Measurements from ENCODE around the gene MYO5A.

The MYO5A gene

DNA sequence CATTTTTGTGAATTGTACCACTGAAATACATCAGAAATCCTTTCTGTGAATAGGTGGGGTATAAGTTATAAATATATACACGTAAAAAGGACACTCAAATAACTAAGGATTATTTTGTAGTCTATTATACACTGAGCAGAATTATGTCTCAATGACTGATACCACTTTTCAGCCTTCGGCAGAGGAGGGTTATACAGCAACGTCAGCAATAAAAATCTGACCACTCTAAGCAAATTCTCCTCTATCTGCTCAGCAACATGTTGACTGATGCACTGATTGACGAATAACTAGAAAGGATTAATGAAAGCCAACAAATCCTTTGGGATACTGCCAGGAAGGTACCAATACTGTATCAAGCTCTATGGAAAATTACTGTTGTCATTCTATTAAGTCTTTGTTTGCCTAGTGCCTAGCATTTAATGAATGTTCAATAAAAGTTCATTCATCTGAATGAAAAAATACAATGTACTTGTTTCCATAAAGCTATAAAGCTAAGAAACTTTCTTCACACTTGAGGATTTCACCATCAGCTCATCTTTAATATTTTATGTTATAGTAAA lies 34.9 kb upstream of the MYO5A start:
- peaks cover 31% of the 10 kb centered on the region for H4K20me1 ChIP-seq (ENCODE audit: insufficient read depth)

DNA sequence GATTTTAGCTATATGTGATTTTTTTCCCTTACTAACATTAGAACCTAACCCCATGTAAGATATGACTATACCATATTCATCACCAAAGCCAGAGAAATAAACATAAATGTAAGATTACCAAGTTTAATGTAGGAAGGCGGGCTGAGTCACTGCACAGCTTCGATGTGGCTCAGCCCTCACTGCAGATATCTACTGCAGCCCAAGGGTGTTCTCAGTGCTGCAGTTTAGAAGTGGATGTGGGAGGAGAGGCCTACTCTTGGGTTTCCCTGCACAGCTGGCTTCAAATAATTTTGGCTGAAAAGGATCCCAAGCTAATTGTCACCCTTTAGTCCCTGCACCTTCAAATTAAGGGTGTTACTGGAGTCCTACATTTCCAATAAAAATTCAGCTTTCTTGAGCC lies 30.9 kb upstream of the MYO5A start:
- no peak overlapping the region for H3K4me3 ChIP-seq (IDR thresholded peaks at IDR 0.05; ENCODE audit: insufficient read depth, low read depth, low read length)
- H3K36me3 ChIP-seq (ENCODE audit: insufficient read depth): peaks cover 2% of the 10 kb centered on the region; the same call in 1 of the 2 replicates
- peaks cover 34% of the 10 kb centered on the region for H4K20me1 ChIP-seq (ENCODE audit: insufficient read depth)
- no peaks in the 10 kb centered on the region for H3K27me3 ChIP-seq (ENCODE audit: insufficient read depth, low read depth)
- H3K9ac ChIP-seq: no peak overlapping the region
- peaks cover 96% of the 10 kb centered on the region for H3K79me2 ChIP-seq (ENCODE audit: insufficient read depth, low read depth)
- peaks cover 58% of the 10 kb centered on the region for H3K4me1 ChIP-seq (ENCODE audit: low read depth, poor library complexity, severe bottlenecking)
- H3K4me2 ChIP-seq: no peak overlapping the region
- no peak overlapping the region for H3K27ac ChIP-seq
- no peak overlapping the region for H2AFZ ChIP-seq (ENCODE audit: low read depth)
- TF ChIP-seq, protein P1, sequence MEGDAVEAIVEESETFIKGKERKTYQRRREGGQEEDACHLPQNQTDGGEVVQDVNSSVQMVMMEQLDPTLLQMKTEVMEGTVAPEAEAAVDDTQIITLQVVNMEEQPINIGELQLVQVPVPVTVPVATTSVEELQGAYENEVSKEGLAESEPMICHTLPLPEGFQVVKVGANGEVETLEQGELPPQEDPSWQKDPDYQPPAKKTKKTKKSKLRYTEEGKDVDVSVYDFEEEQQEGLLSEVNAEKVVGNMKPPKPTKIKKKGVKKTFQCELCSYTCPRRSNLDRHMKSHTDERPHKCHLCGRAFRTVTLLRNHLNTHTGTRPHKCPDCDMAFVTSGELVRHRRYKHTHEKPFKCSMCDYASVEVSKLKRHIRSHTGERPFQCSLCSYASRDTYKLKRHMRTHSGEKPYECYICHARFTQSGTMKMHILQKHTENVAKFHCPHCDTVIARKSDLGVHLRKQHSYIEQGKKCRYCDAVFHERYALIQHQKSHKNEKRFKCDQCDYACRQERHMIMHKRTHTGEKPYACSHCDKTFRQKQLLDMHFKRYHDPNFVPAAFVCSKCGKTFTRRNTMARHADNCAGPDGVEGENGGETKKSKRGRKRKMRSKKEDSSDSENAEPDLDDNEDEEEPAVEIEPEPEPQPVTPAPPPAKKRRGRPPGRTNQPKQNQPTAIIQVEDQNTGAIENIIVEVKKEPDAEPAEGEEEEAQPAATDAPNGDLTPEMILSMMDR (conservative IDR thresholded peaks at IDR 0.05; ENCODE audit: low read depth, low read length): no peak

More for the DNA sequence above, 34.9 kb upstream of the MYO5A start:
- Histone ChIP-seq H3K4me2 (no peak overlapping the region), H2AFZ (ENCODE audit: low read depth) (no peak overlapping the region), H3K79me2 (ENCODE audit: insufficient read depth, low read depth) (peaks cover 100% of the 10 kb centered on the region), H3K27ac (no peak overlapping the region), H3K36me3 (ENCODE audit: insufficient read depth) (peaks cover 2% of the 10 kb centered on the region; the same call in 1 of the 2 replicates), H3K9ac (no peak overlapping the region), H3K4me3 (IDR thresholded peaks at IDR 0.05; ENCODE audit: insufficient read depth, low read depth, low read length) (no peak overlapping the region), H3K4me1 (ENCODE audit: low read depth, poor library complexity, severe bottlenecking) (peaks cover 64% of the 10 kb centered on the region), H3K27me3 (ENCODE audit: insufficient read depth, low read depth) (no peaks in the 10 kb centered on the region)
- TF ChIP-seq, protein P1 (conservative IDR thresholded peaks at IDR 0.05; ENCODE audit: low read depth, low read length): no peak

DNA sequence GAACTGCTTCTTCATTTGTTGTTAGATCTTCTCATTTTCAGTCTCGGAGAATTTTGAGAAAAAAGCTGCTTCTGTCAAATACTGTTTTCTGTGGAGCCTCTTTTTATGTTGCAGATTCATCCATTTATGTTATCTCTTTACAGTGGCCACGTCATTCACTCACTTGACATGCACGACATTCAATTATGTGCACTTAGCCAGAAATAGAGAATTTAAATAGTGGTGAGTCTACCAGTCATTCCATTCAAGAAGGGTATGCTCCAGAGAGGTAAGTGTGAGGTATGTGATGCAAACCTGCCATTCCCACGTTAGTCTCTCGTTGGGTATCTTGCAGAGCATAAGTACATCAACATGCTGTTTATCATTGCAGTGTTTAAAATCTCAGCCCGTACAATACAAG lies 30.3 kb upstream of the MYO5A start:
- H3K27ac ChIP-seq: no peak overlapping the region
- no peak overlapping the region for H2AFZ ChIP-seq (ENCODE audit: low read depth)
- no peaks in the 10 kb centered on the region for H3K27me3 ChIP-seq (ENCODE audit: insufficient read depth, low read depth)
- peaks cover 94% of the 10 kb centered on the region for H3K79me2 ChIP-seq (ENCODE audit: insufficient read depth, low read depth)
- H3K4me3 ChIP-seq (IDR thresholded peaks at IDR 0.05; ENCODE audit: insufficient read depth, low read depth, low read length): no peak overlapping the region
- H4K20me1 ChIP-seq (ENCODE audit: insufficient read depth): peaks cover 29% of the 10 kb centered on the region
- peaks cover 57% of the 10 kb centered on the region for H3K4me1 ChIP-seq (ENCODE audit: low read depth, poor library complexity, severe bottlenecking)
- TF ChIP-seq, protein P1 (conservative IDR thresholded peaks at IDR 0.05; ENCODE audit: low read depth, low read length): no peak
- H3K4me2 ChIP-seq: no peak overlapping the region
- H3K36me3 ChIP-seq (ENCODE audit: insufficient read depth): peaks cover 2% of the 10 kb centered on the region; the same call in 1 of the 2 replicates
- H3K9ac ChIP-seq: no peak overlapping the region

DNA sequence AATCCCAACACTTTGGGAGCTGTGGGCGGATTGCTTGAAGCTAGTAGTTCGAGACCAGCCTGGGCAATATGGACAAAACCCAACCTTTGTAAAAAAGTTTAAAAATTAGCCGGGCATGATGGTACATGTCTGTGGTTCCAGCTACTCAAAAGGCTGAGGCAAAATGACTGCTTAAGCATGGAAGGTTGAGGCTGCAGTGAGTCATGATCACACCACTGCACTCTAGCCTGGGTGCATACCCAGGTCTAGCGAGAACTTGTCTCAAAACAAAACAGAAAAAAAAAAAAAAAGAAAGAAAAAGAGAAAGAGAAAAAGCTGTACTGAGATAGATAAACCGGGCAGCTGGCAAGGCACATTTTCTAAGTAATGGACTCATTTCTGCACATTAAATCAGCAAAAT lies 29.5 kb upstream of the MYO5A start:
- Histone ChIP-seq H3K4me3 (IDR thresholded peaks at IDR 0.05; ENCODE audit: insufficient read depth, low read depth, low read length) (no peak overlapping the region), H4K20me1 (ENCODE audit: insufficient read depth) (peaks cover 22% of the 10 kb centered on the region), H2AFZ (ENCODE audit: low read depth) (no peak overlapping the region), H3K4me1 (ENCODE audit: low read depth, poor library complexity, severe bottlenecking) (peaks cover 57% of the 10 kb centered on the region), H3K79me2 (ENCODE audit: insufficient read depth, low read depth) (peaks cover 92% of the 10 kb centered on the region), H3K9ac (no peak overlapping the region), H3K27ac (no peak overlapping the region), H3K4me2 (no peak overlapping the region), H3K36me3 (ENCODE audit: insufficient read depth) (no peaks in the 10 kb centered on the region; the same call in 1 of the 2 replicates), H3K27me3 (ENCODE audit: insufficient read depth, low read depth) (no peaks in the 10 kb centered on the region)
- TF ChIP-seq, protein P1 (conservative IDR thresholded peaks at IDR 0.05; ENCODE audit: low read depth, low read length): no peak

All from KMS-11 (cell line).